ENCODE measurements around the gene DCTN4.

Gene DCTN4

DNA sequence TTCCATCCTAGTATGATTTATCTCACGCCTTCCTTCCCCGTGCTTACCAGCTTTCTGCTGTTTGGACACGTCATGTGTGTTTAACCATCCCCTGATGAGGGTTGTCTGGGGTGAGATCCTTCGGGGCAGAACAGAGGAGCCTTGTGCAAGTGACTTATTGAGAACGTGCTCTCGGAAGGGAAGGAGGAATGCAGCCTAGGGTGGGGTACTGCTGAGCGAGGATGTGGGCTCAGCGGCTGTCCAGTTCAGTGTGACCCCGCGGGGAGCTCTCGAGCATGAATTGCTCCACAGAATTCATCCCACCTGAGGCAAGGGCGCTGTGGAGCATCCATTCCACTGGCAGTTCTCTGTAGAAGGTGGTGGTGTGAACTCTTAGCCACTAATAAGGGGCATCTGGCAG lies 93.8 kb downstream of the DCTN4 start:
- Histone ChIP-seq H3K9me3 (ENCODE audit: control insufficient read depth, insufficient read depth, low read length) (no peaks in the 10 kb centered on the region), H3K9ac (ENCODE audit: low read depth, low read length) (no peak overlapping the region), H3K27ac (ENCODE audit: low read depth, low read length) (no peak overlapping the region), H3K4me3 (ENCODE audit: low read depth, low read length) (no peak overlapping the region), H3K27me3 (ENCODE audit: control insufficient read depth, insufficient read depth, low read length) (no peaks in the 10 kb centered on the region), H3K4me1 (ENCODE audit: control insufficient read depth, insufficient read depth, low read length) (peaks cover 17% of the 10 kb centered on the region), H3K36me3 (ENCODE audit: control insufficient read depth, insufficient read depth, low read length) (peaks cover 14% of the 10 kb centered on the region)

DNA sequence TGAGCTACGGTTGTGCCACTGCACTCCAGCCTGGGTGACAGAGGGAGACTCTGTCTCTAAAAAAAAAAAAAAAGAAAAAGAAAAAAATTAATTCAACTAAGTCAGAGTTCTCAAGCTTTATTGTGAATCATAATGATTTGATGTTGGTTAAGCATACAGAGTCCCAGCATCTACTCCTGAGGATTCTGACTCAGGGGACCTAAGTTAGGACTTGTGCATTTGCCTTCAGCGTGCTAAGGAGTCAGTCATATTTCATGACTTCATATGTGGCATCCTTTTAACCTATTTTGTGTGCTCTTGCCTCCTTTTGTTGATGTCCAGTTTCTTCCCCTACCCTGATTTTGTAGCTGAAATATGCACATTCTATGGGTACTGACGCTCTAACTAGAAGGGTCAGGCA lies 94.9 kb downstream of the DCTN4 start:
- peaks cover 19% of the 10 kb centered on the region for H3K4me1 ChIP-seq (ENCODE audit: control insufficient read depth, insufficient read depth, low read length)
- no peak overlapping the region for H3K27ac ChIP-seq (ENCODE audit: low read depth, low read length)
- H3K27me3 ChIP-seq (ENCODE audit: control insufficient read depth, insufficient read depth, low read length) = no peaks in the 10 kb centered on the region
- H3K9me3 ChIP-seq (ENCODE audit: control insufficient read depth, insufficient read depth, low read length) = no peaks in the 10 kb centered on the region
- H3K36me3 ChIP-seq (ENCODE audit: control insufficient read depth, insufficient read depth, low read length) = peaks cover 12% of the 10 kb centered on the region
- H3K4me3 ChIP-seq (ENCODE audit: low read depth, low read length) = no peak overlapping the region
- no peak overlapping the region for H3K9ac ChIP-seq (ENCODE audit: low read depth, low read length)

DNA sequence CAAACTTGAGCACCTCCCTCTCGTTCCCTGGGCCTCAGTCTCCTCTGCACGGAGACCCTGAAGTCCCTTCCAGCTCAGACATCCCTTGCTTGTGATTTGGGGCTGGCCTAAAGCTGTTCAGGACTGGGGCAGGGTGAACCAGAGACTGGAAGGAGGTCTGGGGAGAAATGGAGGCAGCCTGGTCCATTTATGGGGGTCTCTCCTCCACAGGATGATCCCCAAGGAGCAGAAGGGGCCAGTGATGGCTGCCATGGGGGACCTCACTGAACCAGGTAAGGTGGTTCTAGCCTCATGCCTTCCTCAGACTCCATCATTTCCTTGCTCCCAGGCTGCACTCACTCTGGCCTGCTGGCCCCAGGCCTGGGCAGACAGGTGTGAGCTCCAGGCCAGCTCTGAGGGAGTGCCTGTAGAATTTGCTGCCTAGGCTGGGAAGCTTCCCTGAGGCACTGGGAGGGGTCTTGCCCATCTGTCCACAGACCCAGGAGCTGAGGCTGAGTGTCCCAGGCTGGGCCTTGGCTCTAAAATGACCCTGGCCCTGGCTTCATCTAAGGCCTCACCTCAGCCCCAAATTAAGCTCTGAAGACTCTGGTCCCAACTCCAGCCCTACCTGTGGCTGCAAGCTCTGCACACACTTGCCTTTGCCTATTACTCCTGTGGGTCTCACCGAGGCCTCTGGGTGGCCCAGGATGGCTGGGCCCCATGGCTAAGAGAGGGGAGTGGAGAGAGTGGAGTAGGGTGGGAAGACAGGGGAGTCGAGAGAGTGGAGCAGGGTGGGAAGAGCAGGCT lies 95.9 kb downstream of the DCTN4 start:
- peaks cover 19% of the 10 kb centered on the region for H3K4me1 ChIP-seq (ENCODE audit: control insufficient read depth, insufficient read depth, low read length)
- no peak overlapping the region for H3K27ac ChIP-seq (ENCODE audit: low read depth, low read length)
- H3K9me3 ChIP-seq (ENCODE audit: control insufficient read depth, insufficient read depth, low read length) = no peaks in the 10 kb centered on the region

DNA sequence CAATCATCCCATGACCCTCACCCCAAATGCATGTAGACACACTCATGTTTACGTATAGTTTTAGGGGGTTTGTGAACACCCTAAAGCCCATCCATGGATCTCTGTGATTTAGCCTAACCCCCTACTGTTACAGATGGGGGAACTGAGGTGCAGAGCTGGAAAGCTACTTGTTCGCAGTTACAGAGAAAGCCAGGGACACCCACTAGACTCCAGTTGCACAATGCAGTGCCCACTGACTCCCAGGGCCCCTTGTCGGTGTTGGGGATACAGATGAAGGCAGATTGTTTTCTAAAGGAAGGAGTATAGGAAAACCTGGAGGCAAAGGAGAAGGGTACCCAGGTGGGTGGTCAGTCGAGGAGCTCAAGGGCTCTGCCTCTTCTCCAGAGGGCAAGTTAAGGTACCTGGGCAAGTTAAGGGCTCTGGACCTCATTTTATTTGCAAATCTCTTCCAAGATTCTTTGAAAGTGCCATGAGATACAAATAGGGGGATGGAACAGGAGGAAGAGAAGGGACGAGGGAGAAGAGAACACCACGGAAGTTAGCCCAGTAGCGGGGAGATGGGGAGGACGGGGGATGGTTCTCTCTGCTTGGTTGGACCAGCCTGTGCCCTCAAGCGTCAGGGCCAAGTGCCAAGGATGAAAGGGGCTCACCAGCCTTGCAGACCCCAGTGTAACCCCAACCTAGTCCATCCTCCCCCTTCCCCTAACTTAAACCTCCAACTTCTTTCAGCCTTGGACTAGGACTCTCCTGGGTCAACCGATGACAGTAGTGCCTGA lies 96.8 kb downstream of the DCTN4 start:
- H3K36me3 ChIP-seq (ENCODE audit: control insufficient read depth, insufficient read depth, low read length) = peaks cover 5% of the 10 kb centered on the region
- no peak overlapping the region for H3K27ac ChIP-seq (ENCODE audit: low read depth, low read length)
- H3K4me3 ChIP-seq (ENCODE audit: low read depth, low read length) = no peak overlapping the region
- H3K9me3 ChIP-seq (ENCODE audit: control insufficient read depth, insufficient read depth, low read length) = no peaks in the 10 kb centered on the region
- H3K27me3 ChIP-seq (ENCODE audit: control insufficient read depth, insufficient read depth, low read length) = peaks cover 10% of the 10 kb centered on the region
- no peak overlapping the region for H3K9ac ChIP-seq (ENCODE audit: low read depth, low read length)
- H3K4me1 ChIP-seq (ENCODE audit: control insufficient read depth, insufficient read depth, low read length) = peaks cover 19% of the 10 kb centered on the region

More for the DNA sequence above, 95.9 kb downstream of the DCTN4 start:
- Histone ChIP-seq H3K36me3 (ENCODE audit: control insufficient read depth, insufficient read depth, low read length) (peaks cover 5% of the 10 kb centered on the region), H3K27me3 (ENCODE audit: control insufficient read depth, insufficient read depth, low read length) (peaks cover under 1% of the 10 kb centered on the region; the same call in 1 of the 2 replicates), H3K4me3 (ENCODE audit: low read depth, low read length) (no peak overlapping the region), H3K9ac (ENCODE audit: low read depth, low read length) (no peak overlapping the region)

DNA sequence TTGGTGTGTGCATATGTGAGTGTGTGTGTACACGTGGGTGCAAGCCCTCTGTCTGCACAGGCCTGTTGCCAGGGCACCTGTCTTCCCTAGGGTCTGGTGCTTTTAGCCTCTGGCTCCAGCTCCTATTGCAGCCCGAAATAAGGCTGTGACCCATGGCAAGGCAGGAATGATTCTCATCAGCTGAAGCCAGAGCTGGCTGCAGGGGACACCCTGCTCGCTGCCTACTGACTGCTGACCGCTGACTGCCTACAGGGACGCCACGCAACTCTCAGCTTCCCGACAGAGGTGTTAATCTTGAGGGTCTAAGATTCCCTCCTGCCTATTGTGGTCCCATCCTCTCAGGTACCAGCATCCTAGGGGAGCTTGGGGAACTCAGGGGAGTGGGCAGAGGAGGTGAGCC lies 97.7 kb downstream of the DCTN4 start, which contains the start of gene MYOZ3:
Gene MYOZ3 (plus strand): TSS at position 166 of the 400 bp plus-strand sequence. CDS start 1,691 bp downstream, outside the sequence.
- H3K9me3 ChIP-seq (ENCODE audit: control insufficient read depth, insufficient read depth, low read length) = no peaks in the 10 kb centered on the region
- H3K27ac ChIP-seq (ENCODE audit: low read depth, low read length) = no peak within 1 kb of the TSS
- H3K4me3 ChIP-seq (ENCODE audit: low read depth, low read length) = no peak within 1 kb of the TSS
- peaks cover 19% of the 10 kb centered on the region for H3K4me1 ChIP-seq (ENCODE audit: control insufficient read depth, insufficient read depth, low read length)
- peaks cover 5% of the 10 kb centered on the region for H3K36me3 ChIP-seq (ENCODE audit: control insufficient read depth, insufficient read depth, low read length)
- no peak within 1 kb of the TSS for H3K9ac ChIP-seq (ENCODE audit: low read depth, low read length)
- peaks cover 10% of the 10 kb centered on the region for H3K27me3 ChIP-seq (ENCODE audit: control insufficient read depth, insufficient read depth, low read length)

DNA sequence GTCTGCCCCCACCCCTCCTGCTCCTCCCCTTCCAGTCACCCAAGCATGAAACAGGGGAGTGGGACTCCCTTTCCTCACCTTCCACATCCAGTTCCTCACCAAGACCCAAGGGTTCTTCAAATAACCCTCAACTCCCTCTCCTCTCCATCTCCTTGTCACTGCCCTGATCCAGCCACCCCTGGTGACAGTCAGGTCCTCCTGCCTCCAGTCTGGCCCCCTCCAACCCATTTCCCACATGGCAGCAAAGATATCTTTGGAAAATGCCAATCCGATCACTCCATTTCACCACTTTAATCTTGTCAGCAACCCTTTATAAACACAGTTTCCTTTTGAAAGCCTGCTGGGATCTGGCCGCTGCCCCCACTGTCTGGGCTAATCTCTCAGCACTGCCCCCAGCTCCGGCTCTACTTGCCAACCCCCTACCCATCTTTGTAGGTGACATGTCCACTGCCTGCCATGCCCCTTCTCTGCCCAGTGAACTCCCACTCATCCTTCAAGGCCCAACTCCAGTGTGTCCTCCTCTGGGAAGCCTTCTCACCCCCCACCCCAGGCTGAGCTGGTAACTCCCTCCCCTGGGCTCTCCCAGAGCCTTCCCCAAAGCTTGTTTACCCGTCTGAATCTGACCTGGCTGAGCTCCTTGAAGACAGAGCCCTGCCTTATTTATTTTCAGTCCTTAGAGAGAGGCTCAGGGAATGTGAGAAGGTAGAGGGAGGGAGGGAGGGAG lies 98.5 kb downstream of the DCTN4 start:
- no peak overlapping the region for H3K4me3 ChIP-seq (ENCODE audit: low read depth, low read length)
- no peak overlapping the region for H3K9ac ChIP-seq (ENCODE audit: low read depth, low read length)
- H3K27ac ChIP-seq (ENCODE audit: low read depth, low read length) = no peak overlapping the region
- H3K27me3 ChIP-seq (ENCODE audit: control insufficient read depth, insufficient read depth, low read length) = peaks cover 10% of the 10 kb centered on the region
- no peaks in the 10 kb centered on the region for H3K9me3 ChIP-seq (ENCODE audit: control insufficient read depth, insufficient read depth, low read length)
- peaks cover 4% of the 10 kb centered on the region for H3K36me3 ChIP-seq (ENCODE audit: control insufficient read depth, insufficient read depth, low read length)
- peaks cover 19% of the 10 kb centered on the region for H3K4me1 ChIP-seq (ENCODE audit: control insufficient read depth, insufficient read depth, low read length)

DNA sequence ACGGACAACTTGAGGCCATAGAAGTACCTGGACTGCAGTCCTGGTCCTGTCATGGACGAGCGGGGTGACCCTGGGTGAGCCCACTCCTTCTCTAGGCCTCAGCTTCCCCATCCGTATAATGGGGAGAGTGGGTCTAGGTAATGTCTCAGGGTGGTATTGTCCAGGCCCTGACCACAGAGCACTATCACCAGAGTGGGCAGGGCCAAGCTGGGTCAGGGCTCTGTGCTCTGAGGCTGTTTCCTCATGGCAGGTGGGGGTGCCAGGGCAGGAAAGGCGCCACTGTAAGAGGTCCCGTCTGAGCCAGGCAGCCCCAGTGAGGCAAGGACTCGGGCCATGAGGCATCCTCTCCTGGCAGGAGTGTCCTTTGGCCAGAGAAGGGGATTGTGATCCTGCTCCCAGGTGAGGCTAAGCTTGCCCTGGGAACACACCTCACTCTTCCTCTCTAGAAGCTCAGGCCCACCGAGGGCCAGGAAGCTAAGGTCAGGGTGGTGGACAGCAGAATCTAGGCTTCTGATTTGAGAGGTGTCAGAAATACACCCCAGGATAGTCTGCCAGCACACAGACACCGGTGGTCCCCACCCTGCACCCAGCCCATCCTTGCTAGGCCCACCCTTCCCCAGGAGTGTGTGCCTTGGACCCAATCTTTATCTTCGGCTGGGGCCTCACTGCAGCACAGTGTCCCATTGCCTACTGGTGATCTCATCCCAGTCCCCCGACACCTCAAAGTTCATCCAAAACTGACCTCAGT lies 99.3 kb downstream of the DCTN4 start:
- H3K4me3 ChIP-seq (ENCODE audit: low read depth, low read length) = no peak overlapping the region
- H3K36me3 ChIP-seq (ENCODE audit: control insufficient read depth, insufficient read depth, low read length) = no peaks in the 10 kb centered on the region
- no peak overlapping the region for H3K9ac ChIP-seq (ENCODE audit: low read depth, low read length)
- H3K27ac ChIP-seq (ENCODE audit: low read depth, low read length) = no peak overlapping the region
- peaks cover 10% of the 10 kb centered on the region for H3K27me3 ChIP-seq (ENCODE audit: control insufficient read depth, insufficient read depth, low read length)
- H3K9me3 ChIP-seq (ENCODE audit: control insufficient read depth, insufficient read depth, low read length) = no peaks in the 10 kb centered on the region
- H3K4me1 ChIP-seq (ENCODE audit: control insufficient read depth, insufficient read depth, low read length) = peaks cover 19% of the 10 kb centered on the region

DNA sequence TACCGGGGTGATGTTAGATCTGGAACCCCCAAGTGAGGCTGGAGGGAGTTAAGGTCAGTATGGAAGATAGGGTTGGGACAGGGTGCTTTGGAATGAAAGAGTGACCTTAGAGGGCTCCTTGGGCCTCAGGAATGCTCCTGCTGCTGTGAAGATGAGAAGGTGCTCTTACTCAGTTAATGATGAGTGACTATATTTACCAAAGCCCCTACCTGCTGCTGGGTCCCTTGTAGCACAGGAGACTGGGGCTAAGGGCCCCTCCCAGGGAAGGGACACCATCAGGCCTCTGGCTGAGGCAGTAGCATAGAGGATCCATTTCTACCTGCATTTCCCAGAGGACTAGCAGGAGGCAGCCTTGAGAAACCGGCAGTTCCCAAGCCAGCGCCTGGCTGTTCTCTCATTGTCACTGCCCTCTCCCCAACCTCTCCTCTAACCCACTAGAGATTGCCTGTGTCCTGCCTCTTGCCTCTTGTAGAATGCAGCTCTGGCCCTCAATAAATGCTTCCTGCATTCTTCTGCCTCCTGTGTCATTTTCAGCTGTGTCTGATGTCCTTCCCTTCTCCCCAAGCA lies 100.0 kb downstream of the DCTN4 start:
- no peaks in the 10 kb centered on the region for H3K9me3 ChIP-seq (ENCODE audit: control insufficient read depth, insufficient read depth, low read length)
- no peak overlapping the region for H3K9ac ChIP-seq (ENCODE audit: low read depth, low read length)
- H3K4me1 ChIP-seq (ENCODE audit: control insufficient read depth, insufficient read depth, low read length) = peaks cover 19% of the 10 kb centered on the region
- H3K4me3 ChIP-seq (ENCODE audit: low read depth, low read length) = no peak overlapping the region
- no peak overlapping the region for H3K27ac ChIP-seq (ENCODE audit: low read depth, low read length)
- no peaks in the 10 kb centered on the region for H3K36me3 ChIP-seq (ENCODE audit: control insufficient read depth, insufficient read depth, low read length)
- H3K27me3 ChIP-seq (ENCODE audit: control insufficient read depth, insufficient read depth, low read length) = peaks cover 10% of the 10 kb centered on the region
